CD4-positive, CD25-positive, alpha-beta regulatory T cell (primary cell): ENCODE data around the gene NR3C2. TPM values are rescaled to one million over a fixed set of nuclear protein-coding genes. Genes with fewer than 3 reads are reported as not detected.

Experiments
- ATAC-seq, 2 donors: fragments of 150-1000 bp; cut with Tn5 transposase; one replicate each; pipeline ENCODE4 v1.10.0; 2021; ENCODE audit warnings: low read depth in 2 of 2, moderate number of reproducible peaks in 2 of 2, moderate library complexity in 1 of 2
- DNase-seq, 3 donors: peaks; one replicate each; pipeline versions ENCODE4 v3.0.0 to v3.0.0-alpha.2; 2012 to 2022; ENCODE audit warnings: mixed read lengths in 1 of 3
- H3K27ac ChIP-seq: one replicate; pipeline ENCODE4 v1.7.0; 2013; ENCODE audit warnings: mild to moderate bottlenecking, low read length; ENCODE audit not compliant: insufficient read depth, poor library complexity, severe bottlenecking
- H3K27me3 ChIP-seq: one replicate; pipeline ENCODE4 v1.7.0; 2013; ENCODE audit warnings: low read length; ENCODE audit not compliant: control insufficient read depth, insufficient read depth
- H3K36me3 ChIP-seq: one replicate; pipeline ENCODE4 v1.7.0; 2013; ENCODE audit warnings: mild to moderate bottlenecking, low read length, moderate library complexity; ENCODE audit not compliant: control insufficient read depth, insufficient read depth
- H3K4me1 ChIP-seq: 2 replicates; pipeline ENCODE4 v1.7.0; 2013; ENCODE audit warnings: mild to moderate bottlenecking, low read length; ENCODE audit not compliant: insufficient read depth, control insufficient read depth, poor library complexity, severe bottlenecking
- H3K4me3 ChIP-seq: one replicate; pipeline ENCODE4 v1.7.0; 2013; ENCODE audit warnings: low read depth, mild to moderate bottlenecking, low read length, moderate library complexity
- H3K9me3 ChIP-seq, 2 experiments: 1 replicate in 1 of 2; 2 replicates in 1 of 2; pipeline ENCODE4 v1.7.0; 2013; ENCODE audit warnings: low read length in 2 of 2, mild to moderate bottlenecking in 1 of 2, moderate library complexity in 1 of 2; ENCODE audit not compliant: control insufficient read depth in 2 of 2
- H3K27ac Mint-ChIP-seq, 3 donors: one replicate each; pipeline ENCODE4 v1.8.0; 2020 to 2022; ENCODE audit warnings: mild to moderate bottlenecking in 3 of 3, mixed read lengths in 3 of 3, moderate library complexity in 2 of 3
- H3K27me3 Mint-ChIP-seq: one replicate; pipeline ENCODE4 v1.8.0; 2022; ENCODE audit warnings: mild to moderate bottlenecking, mixed read lengths
- H3K36me3 Mint-ChIP-seq: one replicate; pipeline ENCODE4 v1.8.0; 2020; ENCODE audit warnings: mixed read lengths
- H3K4me1 Mint-ChIP-seq, 4 donors: one replicate each; pipeline ENCODE4 v1.8.0; 2020 to 2022; ENCODE audit warnings: mixed read lengths in 4 of 4, mild to moderate bottlenecking in 1 of 4
- H3K4me3 Mint-ChIP-seq, 4 donors: one replicate each; pipeline ENCODE4 v1.8.0; 2020 to 2022; ENCODE audit warnings: mild to moderate bottlenecking in 4 of 4, mixed read lengths in 4 of 4, moderate library complexity in 3 of 4
- H3K9me3 Mint-ChIP-seq, 7 donors: one replicate each; pipeline ENCODE4 v1.8.0; 2020 to 2022; ENCODE audit warnings: mixed read lengths in 7 of 7, mild to moderate bottlenecking in 3 of 7, moderate library complexity in 2 of 7
- polyA plus RNA-seq, 4 donors: library from polyadenylated mRNA; unstranded; fragments of 300-500 nt; fragmentation: Illumina TruSeq; gene quantifications; one replicate each; pipeline ENCODE4 v1.2.3, GENCODE V29; 2021
- total RNA-seq: library from RNA; stranded (reverse); gene quantifications from one replicate; pipeline ENCODE4 v1.2.3, GENCODE V29; 2022

The NR3C2 gene
- total and polyA plus RNA-seq, 5 donors from 2014 or later = 1.2 to 16.1 (median 3.2) TPM

- ATAC-seq (no peak), DNase-seq (no peak)
- no peak overlapping the region for H3K4me3 Mint-ChIP-seq
- H3K4me1 Mint-ChIP-seq = peaks cover 0 to 40% (median 15%) of the 10 kb centered on the region in 4 donors
- Histone ChIP-seq H3K4me3 (no peak overlapping the region), H3K9me3 (no peaks in the 10 kb centered on the region), H3K4me1 (no peaks in the 10 kb centered on the region), H3K27me3 (no peaks in the 10 kb centered on the region), H3K36me3 (no peaks in the 10 kb centered on the region), H3K27ac (no peak overlapping the region)
- H3K27ac Mint-ChIP-seq = peak overlapping the region in 2 of 3 donors; percentile 18 to 29
- no peaks in the 10 kb centered on the region for H3K27me3 Mint-ChIP-seq
- H3K36me3 Mint-ChIP-seq = no peaks in the 10 kb centered on the region
- H3K9me3 Mint-ChIP-seq = no peaks in the 10 kb centered on the region
Observed at GRCh38 chr4:148289740-148290139, 152.5 kb downstream of the NR3C2 start.

DNA sequence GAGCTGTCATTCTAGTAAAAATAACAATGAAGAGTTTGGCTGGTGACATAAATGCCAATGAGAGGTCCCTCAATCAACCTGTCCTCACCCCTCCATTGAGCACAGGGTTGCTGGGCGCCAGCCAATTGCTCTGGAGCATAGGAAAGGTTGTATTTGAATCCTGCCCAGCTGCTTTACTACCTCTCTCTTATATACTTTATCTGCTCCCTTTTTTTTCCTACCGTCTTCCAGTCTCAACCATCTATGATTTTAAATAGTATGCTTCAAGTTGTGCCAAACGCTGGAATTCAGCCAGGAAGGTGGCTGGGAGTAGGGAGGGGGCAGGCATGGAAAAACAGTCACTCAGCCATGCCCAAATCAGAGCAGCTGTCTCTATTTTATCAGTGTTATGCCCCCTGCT is 153.8 kb downstream of the NR3C2 start:
- no peaks in the 10 kb centered on the region for H3K4me1 ChIP-seq
- no peaks in the 10 kb centered on the region for H3K36me3 ChIP-seq
- no peaks in the 10 kb centered on the region for H3K9me3 Mint-ChIP-seq
- no peak overlapping the region for H3K4me3 ChIP-seq
- peaks cover 0 to 42% (median 17%) of the 10 kb centered on the region in 4 donors for H3K4me1 Mint-ChIP-seq
- DNase-seq (no peak), ATAC-seq (no peak)
- H3K27me3 ChIP-seq = no peaks in the 10 kb centered on the region
- no peaks in the 10 kb centered on the region for H3K27me3 Mint-ChIP-seq
- H3K27ac Mint-ChIP-seq = no peak overlapping the region
- H3K9me3 ChIP-seq = no peaks in the 10 kb centered on the region
- H3K4me3 Mint-ChIP-seq = no peak overlapping the region
- no peak overlapping the region for H3K27ac ChIP-seq
- no peaks in the 10 kb centered on the region for H3K36me3 Mint-ChIP-seq

DNA sequence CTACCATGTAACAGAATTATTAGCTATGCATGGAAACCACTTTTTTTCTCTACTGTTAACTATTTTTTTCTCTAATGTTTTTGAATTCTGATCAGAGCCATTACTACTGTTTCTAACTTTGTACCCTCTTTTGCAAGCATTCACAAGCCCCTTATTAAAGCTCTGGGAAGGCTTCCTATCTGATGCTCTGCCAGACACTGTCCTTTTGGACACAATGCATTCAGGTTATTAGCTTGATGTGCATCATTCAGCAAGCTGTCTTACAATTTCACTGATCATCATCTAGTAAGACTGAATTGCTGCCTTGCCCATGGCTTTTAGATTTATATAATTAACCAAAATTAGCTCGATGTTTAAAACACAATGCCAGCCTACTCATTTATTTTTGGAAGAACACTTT is 155.1 kb downstream of the NR3C2 start:
- Mint-ChIP-seq H3K4me1 (peaks cover 0 to 40% (median 19%) of the 10 kb centered on the region in 4 donors), H3K36me3 (no peaks in the 10 kb centered on the region), H3K27ac (no peak overlapping the region), H3K9me3 (peaks cover 0 to 1% (median 0%) of the 10 kb centered on the region in 7 donors), H3K27me3 (no peaks in the 10 kb centered on the region), H3K4me3 (no peak overlapping the region)
- no peaks in the 10 kb centered on the region for H3K9me3 ChIP-seq
- no peaks in the 10 kb centered on the region for H3K4me1 ChIP-seq
- no peak overlapping the region for H3K27ac ChIP-seq
- ATAC-seq (no peak), DNase-seq (no peak)
- no peaks in the 10 kb centered on the region for H3K27me3 ChIP-seq
- H3K36me3 ChIP-seq = no peaks in the 10 kb centered on the region
- H3K4me3 ChIP-seq = no peak overlapping the region

DNA sequence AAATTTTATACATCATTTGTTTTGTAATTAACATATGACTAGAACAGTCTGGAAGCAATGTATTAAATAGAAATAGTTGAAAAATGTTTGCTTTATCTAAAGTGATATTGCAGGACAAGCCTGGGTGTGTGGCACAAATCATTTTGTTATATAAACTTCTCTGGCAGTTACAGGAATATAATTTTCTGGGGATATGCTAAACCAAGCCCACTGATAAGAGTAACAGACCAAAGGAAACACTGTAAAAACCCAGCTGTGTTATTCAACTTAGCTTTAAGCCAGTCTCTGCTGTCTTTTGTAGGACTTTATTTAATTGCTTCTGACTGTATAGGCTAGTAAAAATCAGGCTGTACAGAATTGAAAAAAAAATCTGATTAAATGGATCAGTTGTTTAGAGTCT is 156.2 kb downstream of the NR3C2 start:
- no peaks in the 10 kb centered on the region for H3K9me3 ChIP-seq
- ATAC-seq = no peak
- Mint-ChIP-seq H3K4me3 (no peak overlapping the region), H3K4me1 (peaks cover 0 to 43% (median 19%) of the 10 kb centered on the region in 4 donors), H3K36me3 (no peaks in the 10 kb centered on the region), H3K9me3 (peaks cover 0 to 1% (median 0%) of the 10 kb centered on the region in 7 donors), H3K27ac (no peak overlapping the region), H3K27me3 (no peaks in the 10 kb centered on the region)
- H3K4me1 ChIP-seq = no peaks in the 10 kb centered on the region
- H3K27me3 ChIP-seq = no peaks in the 10 kb centered on the region
- no peak overlapping the region for H3K27ac ChIP-seq
- DNase-seq = no peak
- H3K4me3 ChIP-seq = no peak overlapping the region
- H3K36me3 ChIP-seq = no peaks in the 10 kb centered on the region

DNA sequence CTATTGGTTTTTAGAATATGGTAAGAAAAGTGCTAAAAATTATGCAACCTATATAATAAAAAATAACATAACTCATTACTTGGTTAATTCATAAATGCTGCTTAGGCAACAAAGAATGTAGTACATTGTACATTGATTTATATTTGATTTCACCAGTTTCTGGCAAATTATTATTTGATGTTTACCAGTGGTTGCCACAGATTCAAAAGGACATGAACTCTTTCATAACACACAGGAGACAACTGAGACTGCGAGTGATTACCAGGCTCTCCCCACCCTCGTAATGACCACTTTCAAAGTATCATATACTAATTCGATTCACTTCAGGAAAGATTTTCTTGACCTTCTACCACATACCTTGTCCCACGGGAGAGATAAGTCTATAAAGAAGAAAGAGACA is 158.5 kb downstream of the NR3C2 start:
- Mint-ChIP-seq H3K4me1 (peaks cover 0 to 38% (median 14%) of the 10 kb centered on the region in 4 donors), H3K9me3 (peaks cover 0 to 1% (median 0%) of the 10 kb centered on the region in 7 donors), H3K4me3 (no peak overlapping the region), H3K27ac (peak overlapping the region in 1 of 3 donors; percentile 29), H3K27me3 (no peaks in the 10 kb centered on the region), H3K36me3 (no peaks in the 10 kb centered on the region)
- Histone ChIP-seq H3K9me3 (no peaks in the 10 kb centered on the region), H3K27me3 (no peaks in the 10 kb centered on the region), H3K36me3 (no peaks in the 10 kb centered on the region), H3K4me1 (no peaks in the 10 kb centered on the region), H3K27ac (no peak overlapping the region), H3K4me3 (no peak overlapping the region)
- no peak for DNase-seq
- ATAC-seq = no peak

GRCh38 chr4:148278310-148278709 is 163.9 kb downstream of the NR3C2 start:
- no peaks in the 10 kb centered on the region for H3K27me3 ChIP-seq
- Mint-ChIP-seq H3K27me3 (no peaks in the 10 kb centered on the region), H3K4me3 (no peak overlapping the region), H3K36me3 (peaks cover 4% of the 10 kb centered on the region), H3K27ac (no peak overlapping the region), H3K9me3 (peaks cover 0 to 1% (median 0%) of the 10 kb centered on the region in 7 donors), H3K4me1 (peaks cover 0 to 32% (median 12%) of the 10 kb centered on the region in 4 donors)
- H3K4me3 ChIP-seq = no peak overlapping the region
- no peaks in the 10 kb centered on the region for H3K4me1 ChIP-seq
- no peak overlapping the region for H3K27ac ChIP-seq
- ATAC-seq = no peak
- H3K9me3 ChIP-seq = no peaks in the 10 kb centered on the region
- no peaks in the 10 kb centered on the region for H3K36me3 ChIP-seq
- DNase-seq = no peak

GRCh38 chr4:148275266-148275665 is 166.9 kb downstream of the NR3C2 start:
- no peak overlapping the region for H3K27ac ChIP-seq
- H3K36me3 ChIP-seq = no peaks in the 10 kb centered on the region
- ATAC-seq = no peak
- H3K27me3 Mint-ChIP-seq = no peaks in the 10 kb centered on the region
- H3K4me3 Mint-ChIP-seq = no peak overlapping the region
- H3K4me1 ChIP-seq = no peaks in the 10 kb centered on the region
- H3K27ac Mint-ChIP-seq = no peak overlapping the region
- DNase-seq = no peak
- no peaks in the 10 kb centered on the region for H3K9me3 ChIP-seq
- no peaks in the 10 kb centered on the region for H3K27me3 ChIP-seq
- no peaks in the 10 kb centered on the region for H3K9me3 Mint-ChIP-seq
- H3K4me3 ChIP-seq = no peak overlapping the region
- peaks cover 5 to 32% (median 10%) of the 10 kb centered on the region in 4 donors for H3K4me1 Mint-ChIP-seq
- peaks cover 4% of the 10 kb centered on the region for H3K36me3 Mint-ChIP-seq

DNA sequence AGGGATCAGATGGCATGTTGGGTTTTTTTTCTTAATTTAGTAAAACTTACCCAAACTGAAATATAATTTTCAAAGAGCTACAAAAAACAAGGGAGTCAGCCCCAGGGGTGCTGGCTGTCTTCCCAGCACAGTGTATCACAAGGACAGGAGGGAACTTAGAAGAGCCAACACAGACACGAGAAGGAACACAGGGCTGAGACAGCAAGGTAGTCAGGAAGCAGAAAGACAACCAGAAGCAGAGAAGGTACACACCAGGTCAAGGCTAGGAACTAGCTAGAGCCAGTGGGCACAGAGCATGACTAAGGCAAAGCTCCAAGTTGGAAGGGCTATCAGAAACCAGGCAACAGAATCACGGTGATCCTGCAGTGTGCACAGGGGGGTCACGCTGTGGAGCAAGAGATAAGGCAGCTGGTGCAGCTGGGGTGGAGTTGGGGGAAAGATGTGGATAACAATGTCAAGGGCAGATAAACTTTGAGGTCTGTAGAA is 168.7 kb downstream of the NR3C2 start:
- no peak for DNase-seq
- Histone ChIP-seq H3K36me3 (no peaks in the 10 kb centered on the region), H3K4me1 (no peaks in the 10 kb centered on the region), H3K9me3 (no peaks in the 10 kb centered on the region), H3K27ac (no peak overlapping the region), H3K27me3 (no peaks in the 10 kb centered on the region), H3K4me3 (no peak overlapping the region)
- ATAC-seq = no peak
- peaks cover 4% of the 10 kb centered on the region for H3K36me3 Mint-ChIP-seq
- H3K27ac Mint-ChIP-seq = no peak overlapping the region
- H3K4me3 Mint-ChIP-seq = no peak overlapping the region
- H3K4me1 Mint-ChIP-seq = peaks cover 5 to 28% (median 10%) of the 10 kb centered on the region in 4 donors
- H3K27me3 Mint-ChIP-seq = no peaks in the 10 kb centered on the region
- H3K9me3 Mint-ChIP-seq = peaks cover 0 to 3% (median 0%) of the 10 kb centered on the region in 7 donors
